ENCODE measurements around the gene SPAG16.

GRCh38 chr2:213757525-213757924, 473.3 kb downstream of the SPAG16 start:
- TF ChIP-seq CTCF (IDR thresholded peaks at IDR 0.05; ENCODE audit: insufficient read depth, low read depth, low read length) (no peak), EZH2 (IDR thresholded peaks at IDR 0.05; ENCODE audit: insufficient read depth, low read length) (no peak)

Measured in astrocyte (in vitro differentiated cells and primary cell).